HG03432 (cell line): ENCODE data around the gene HYI.
"Not testable (repeated sequence)": the region's sequence is repeated elsewhere in the genome, so short reads cannot be mapped to it uniquely, and the experiment has no call there.

ENCODE experiments used
- ATAC-seq: cut with Tn5 transposase; IDR thresholded peaks from one replicate; pipeline ENCODE4 v1.9.1; 2021; ENCODE audit warnings: mild to moderate bottlenecking, moderate library complexity; ENCODE audit not compliant: unreplicated experiment

Gene HYI

GRCh38 chr1:43453442-43454269, at the start of gene HYI:
Gene HYI (minus strand): TSS chr1:43453931. CDS start chr1:43453793, 138 bp downstream.
- ATAC-seq = no peak

- not testable (repeated sequence) for ATAC-seq
These were observed 48.1 kb upstream of the HYI start for GRCh38 chr1:43501806-43502205.

- ATAC-seq = no peak
These were observed 46.2 kb upstream of the HYI start for GRCh38 chr1:43499898-43500297.

GRCh38 chr1:43495204-43495603, 41.5 kb upstream of the HYI start:
- no peak for ATAC-seq

GRCh38 chr1:43493661-43494450, 40.1 kb upstream of the HYI start:
- ATAC-seq = no peak

GRCh38 chr1:43492826-43493225, 39.1 kb upstream of the HYI start:
- ATAC-seq = no peak

- no peak for ATAC-seq
These were observed 37.3 kb upstream of the HYI start for GRCh38 chr1:43491061-43491460.

GRCh38 chr1:43488165-43488564, 34.4 kb upstream of the HYI start:
- ATAC-seq = no peak

- ATAC-seq = no peak
These were observed 30.6 kb upstream of the HYI start for GRCh38 chr1:43484367-43484766.

GRCh38 chr1:43482215-43482614, 28.5 kb upstream of the HYI start:
- no peak for ATAC-seq

GRCh38 chr1:43481491-43481890, 27.8 kb upstream of the HYI start:
- no peak for ATAC-seq

- ATAC-seq = no peak
These were observed 25.7 kb upstream of the HYI start for GRCh38 chr1:43479414-43479813.

- no peak for ATAC-seq
These were observed 24.0 kb upstream of the HYI start for GRCh38 chr1:43477716-43478115.

- not testable (repeated sequence) for ATAC-seq
These were observed 22.1 kb upstream of the HYI start for GRCh38 chr1:43475611-43476401.

GRCh38 chr1:43473463-43473862, 19.7 kb upstream of the HYI start:
- ATAC-seq = no peak

- not testable (repeated sequence) for ATAC-seq
These were observed 18.9 kb upstream of the HYI start for GRCh38 chr1:43472463-43473151.

GRCh38 chr1:43472087-43472462, 18.3 kb upstream of the HYI start:
- no peak for ATAC-seq

GRCh38 chr1:43469932-43470331, 16.2 kb upstream of the HYI start:
- ATAC-seq = no peak

- ATAC-seq = no peak
These were observed 14.7 kb upstream of the HYI start for GRCh38 chr1:43468414-43468813.

GRCh38 chr1:43466403-43466802, 12.7 kb upstream of the HYI start:
- no peak for ATAC-seq
